HG02938 (cell line): ENCODE data around the gene IL17F.

Source experiments
- ATAC-seq: cut with Tn5 transposase; IDR thresholded peaks from one replicate; pipeline ENCODE4 v1.9.1; 2021; ENCODE audit warnings: mild to moderate bottlenecking, moderate library complexity; ENCODE audit not compliant: unreplicated experiment

Gene IL17F

DNA sequence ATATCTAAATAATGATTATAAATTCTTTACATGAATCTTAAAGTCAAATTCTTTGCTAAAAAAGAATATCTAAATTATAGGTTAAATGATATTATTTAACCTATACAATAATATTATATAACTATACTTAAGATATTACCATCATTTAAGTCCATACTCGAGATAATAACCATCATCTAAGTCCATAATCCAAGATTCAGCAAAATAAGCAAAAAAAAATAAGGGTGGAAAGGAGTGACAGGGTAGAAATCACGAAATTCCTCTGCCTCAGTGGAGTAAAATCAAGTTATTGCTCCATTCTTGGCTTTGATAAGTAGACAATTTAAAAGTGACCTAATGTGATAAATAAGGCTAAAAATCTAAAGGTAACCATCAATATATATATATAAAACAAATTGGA lies 48.4 kb downstream of the IL17F start:
- ATAC-seq, result no peak

DNA sequence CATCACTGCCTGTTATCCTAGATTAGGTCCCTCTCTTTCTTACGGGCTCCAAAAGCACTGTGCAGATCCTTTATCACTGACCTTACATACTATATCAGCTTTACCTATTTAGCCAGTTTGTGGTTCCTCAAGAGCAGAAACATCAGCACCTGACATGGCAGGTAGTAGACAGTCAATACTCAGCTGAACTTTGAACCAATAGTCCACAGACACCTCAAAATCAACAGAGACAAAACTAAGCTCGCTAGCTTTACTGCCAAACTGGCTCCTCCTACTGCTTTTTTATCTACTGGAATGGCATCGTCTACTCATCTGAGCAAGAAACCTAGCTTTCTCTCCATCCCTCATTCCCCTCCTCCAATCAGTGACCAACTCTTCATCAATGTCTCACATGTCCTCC lies 52.5 kb downstream of the IL17F start:
- no peak for ATAC-seq

DNA sequence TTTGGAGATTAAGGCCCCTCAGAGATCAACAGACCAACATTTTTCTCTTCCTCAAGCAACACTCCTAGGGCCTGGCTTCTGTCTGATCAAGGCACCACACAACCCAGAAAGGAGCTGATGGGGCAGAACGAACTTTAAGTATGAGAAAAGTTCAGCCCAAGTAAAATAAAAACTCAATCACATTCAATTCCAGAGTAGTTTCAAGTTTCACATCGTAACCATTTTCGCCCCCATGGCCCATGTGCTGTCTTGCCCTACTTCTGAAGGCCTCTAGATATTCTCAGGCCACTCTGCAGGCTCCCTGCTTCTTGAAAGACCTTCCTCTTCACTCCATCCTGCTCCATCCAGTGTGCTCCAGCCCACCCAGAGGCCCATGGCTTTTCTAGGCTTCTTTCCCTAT lies 53.9 kb downstream of the IL17F start:
- no peak for ATAC-seq

DNA sequence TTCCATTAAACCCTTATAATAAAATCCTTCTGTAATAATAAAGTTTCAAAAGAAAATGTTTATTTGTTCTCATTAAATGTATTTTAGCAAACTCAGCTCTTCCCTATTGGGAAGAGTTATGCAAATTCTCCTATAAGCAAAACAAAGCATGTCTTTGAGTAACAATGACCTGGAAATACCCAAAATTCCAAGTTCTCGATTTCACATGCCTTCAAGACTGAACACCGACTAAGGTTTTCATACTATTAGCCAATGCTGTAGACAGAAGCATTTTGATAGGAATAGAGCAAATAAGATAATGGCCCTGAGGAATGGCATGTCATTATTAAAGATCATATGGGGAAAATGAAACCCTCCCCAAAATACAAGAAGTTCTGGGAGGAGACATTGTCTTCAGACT lies 54.3 kb downstream of the IL17F start:
- ATAC-seq, result no peak

- no peak for ATAC-seq
Measured at GRCh38 chr6:52187098-52187497, 57.2 kb downstream of the IL17F start.
